Stimulated activated naive CD8-positive, alpha-beta T cell treated with anti-CD3 and anti-CD28 coated beads, Interleukin-15, amount 100 ng/mL, for 72 hours (primary cell): ENCODE measurements around the gene OR2V1.
"Not testable (repeated sequence)": the region's sequence is repeated elsewhere in the genome, so short reads cannot be mapped to it uniquely, and the experiment has no call there.

ENCODE experiments used
- ATAC-seq: fragments of 150-1000 bp; cut with Tn5 transposase; 2 replicates; pipeline ENCODE4 v1.10.0; 2021; ENCODE audit warnings: mild to moderate bottlenecking, moderate library complexity
- DNase-seq, 2 donors: peaks; one replicate each; pipeline ENCODE4 v3.0.0; 2021 to 2022
- H3K27ac Mint-ChIP-seq, 2 donors: one replicate each; pipeline ENCODE4 v1.8.0; 2022; ENCODE audit warnings: mild to moderate bottlenecking in 2 of 2, mixed read lengths in 2 of 2, moderate library complexity in 2 of 2
- H3K27me3 Mint-ChIP-seq: one replicate; pipeline ENCODE4 v1.8.0; 2022; ENCODE audit warnings: mixed read lengths
- H3K4me1 Mint-ChIP-seq: one replicate; pipeline ENCODE4 v1.8.0; 2022; ENCODE audit warnings: mild to moderate bottlenecking, mixed read lengths
- H3K4me3 Mint-ChIP-seq, 2 donors: one replicate each; pipeline ENCODE4 v1.8.0; 2022; ENCODE audit warnings: mild to moderate bottlenecking in 2 of 2, mixed read lengths in 2 of 2, moderate library complexity in 1 of 2
- H3K9me3 Mint-ChIP-seq, 2 donors: one replicate each; pipeline ENCODE4 v1.8.0; 2022; ENCODE audit warnings: mixed read lengths in 2 of 2

Gene OR2V1

DNA sequence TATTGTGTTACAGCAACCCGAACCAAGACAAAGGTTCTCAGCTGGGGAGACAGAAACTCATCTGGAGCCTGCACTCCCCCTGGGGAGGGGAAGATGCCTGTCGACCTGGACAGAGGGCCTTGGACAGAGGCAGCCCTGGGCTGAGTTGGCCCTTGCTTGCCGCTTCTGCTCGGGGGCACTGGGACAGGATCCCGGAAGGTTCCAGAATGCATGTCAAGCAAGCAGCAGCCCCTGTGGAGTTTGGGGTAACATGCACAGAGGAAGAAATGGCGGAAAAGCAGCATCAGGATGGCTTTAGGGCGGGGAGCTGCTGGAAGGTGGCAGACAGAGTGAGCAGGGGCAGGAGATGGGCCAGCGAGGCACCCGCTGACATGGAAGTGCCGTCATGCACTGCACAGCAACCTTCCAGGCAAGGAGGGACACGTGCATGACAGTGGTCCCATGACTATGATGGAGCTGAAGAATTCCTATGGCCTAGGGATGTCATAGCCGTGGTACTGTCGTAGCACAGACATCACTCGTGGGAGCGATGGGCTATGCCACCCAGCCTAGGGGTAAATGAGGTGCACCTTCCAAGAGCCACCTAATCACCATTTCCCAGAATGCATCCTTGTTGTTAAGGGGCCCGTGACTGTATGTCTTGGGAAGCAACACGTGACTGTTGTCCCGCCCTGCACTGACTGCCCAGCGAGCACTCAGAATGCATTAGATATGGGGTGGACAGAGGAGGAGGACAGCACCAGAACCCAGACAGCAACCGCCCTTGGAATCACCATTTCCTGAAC lies 26.2 kb downstream of the OR2V1 start:
- H3K27me3 Mint-ChIP-seq = peaks cover 69% of the 10 kb centered on the region
- ATAC-seq, H3K9me3 Mint-ChIP-seq, DNase-seq, H3K27ac Mint-ChIP-seq: not testable (repeated sequence)
- peak overlapping the region in 1 of 2 donors; percentile 80 for H3K4me3 Mint-ChIP-seq
- peaks cover 17% of the 10 kb centered on the region for H3K4me1 Mint-ChIP-seq

DNA sequence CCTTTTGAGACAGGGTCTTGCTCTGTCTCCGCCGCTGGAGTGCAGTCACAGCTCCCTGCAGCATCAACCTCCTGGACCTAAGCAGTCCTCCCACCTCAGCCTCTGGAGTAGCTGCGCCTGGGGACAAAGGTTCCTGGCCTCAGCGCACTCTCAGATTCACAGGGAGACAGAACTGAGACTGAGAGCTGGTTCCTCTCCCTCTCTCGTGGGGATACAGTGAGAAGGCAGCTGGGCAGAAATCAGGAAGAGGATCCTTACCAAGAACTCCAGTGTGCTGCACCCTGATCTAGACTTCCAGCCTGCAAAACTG lies 26.8 kb downstream of the OR2V1 start:
- peak overlapping the region; percentile 80 to 88 for H3K4me3 Mint-ChIP-seq
- peaks cover 69% of the 10 kb centered on the region for H3K27me3 Mint-ChIP-seq
- peaks cover 23% of the 10 kb centered on the region for H3K4me1 Mint-ChIP-seq
- not testable (repeated sequence) for ATAC-seq, H3K27ac Mint-ChIP-seq, DNase-seq, H3K9me3 Mint-ChIP-seq

DNA sequence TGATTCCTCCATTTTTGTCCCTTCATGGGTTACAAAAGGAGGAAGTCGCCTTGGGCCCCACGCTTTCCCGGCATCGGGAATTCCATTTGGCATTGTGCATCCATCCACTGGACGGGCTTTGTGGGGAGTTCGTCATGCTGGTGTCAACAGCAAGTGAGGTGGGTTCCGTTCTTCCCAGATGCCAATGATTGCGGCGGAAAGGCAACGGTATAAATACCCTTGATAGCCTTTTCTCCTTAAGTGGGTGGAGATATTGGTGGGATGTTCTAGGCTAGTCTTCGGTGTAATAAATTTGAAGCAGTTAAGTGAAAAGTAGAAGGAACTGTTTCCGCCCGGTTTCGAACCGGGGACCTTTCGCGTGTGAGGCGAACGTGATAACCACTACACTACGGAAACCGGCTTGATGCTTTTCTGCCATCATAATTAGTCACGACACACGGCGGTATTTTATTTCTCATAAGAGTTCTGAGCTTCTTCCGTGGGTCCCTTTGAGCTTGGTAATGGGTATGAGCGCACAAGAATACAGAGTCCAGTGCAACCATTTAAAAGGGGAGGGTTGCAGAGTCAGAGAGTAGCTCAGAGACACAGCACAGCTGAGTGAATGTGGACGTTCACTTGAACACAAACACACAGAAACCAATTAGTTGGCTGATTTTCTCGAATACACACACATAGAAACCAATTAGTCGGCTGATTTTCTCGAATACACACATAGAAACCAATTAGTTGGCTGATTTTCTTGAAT lies 28.9 kb downstream of the OR2V1 start:
- peak; percentile 44 for ATAC-seq
- DNase-seq, H3K4me3 Mint-ChIP-seq, H3K9me3 Mint-ChIP-seq, H3K27ac Mint-ChIP-seq: not testable (repeated sequence)
- H3K4me1 Mint-ChIP-seq = peaks cover 29% of the 10 kb centered on the region
- peaks cover 56% of the 10 kb centered on the region for H3K27me3 Mint-ChIP-seq

DNA sequence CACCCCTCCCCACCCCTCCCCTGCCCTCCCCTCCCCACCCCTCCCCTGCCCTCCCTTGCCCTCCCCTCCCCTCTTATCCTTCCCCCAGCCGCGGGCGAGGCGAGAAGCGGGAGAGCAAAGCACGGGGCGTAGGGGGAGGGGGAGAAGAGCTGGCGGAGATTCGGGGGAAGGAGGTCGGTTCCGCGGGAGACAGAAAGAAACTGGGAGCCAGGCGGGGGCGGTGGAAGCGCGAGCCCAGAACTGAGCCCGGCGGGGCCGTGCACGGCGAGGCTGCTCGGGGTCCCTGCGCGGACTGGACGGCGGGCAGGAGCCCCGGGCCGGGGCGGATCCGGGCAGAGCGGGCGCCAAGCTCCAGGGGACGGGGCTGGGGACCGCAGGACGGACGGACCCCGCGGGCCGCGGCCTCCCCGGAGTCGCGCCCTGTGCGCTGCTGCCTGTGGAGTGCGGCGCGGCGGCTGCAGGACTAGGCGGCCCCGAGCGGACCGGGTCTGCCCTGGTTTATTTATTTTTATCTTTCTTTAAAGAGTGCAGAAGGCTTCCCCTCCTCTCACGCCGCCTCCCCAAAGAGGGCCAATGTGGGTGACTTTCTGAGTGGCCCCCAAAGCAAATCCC lies 29.8 kb downstream of the OR2V1 start:
- H3K27ac Mint-ChIP-seq = not testable (repeated sequence)
- peak in 1 of 2 donors; percentile 18 for DNase-seq

DNA sequence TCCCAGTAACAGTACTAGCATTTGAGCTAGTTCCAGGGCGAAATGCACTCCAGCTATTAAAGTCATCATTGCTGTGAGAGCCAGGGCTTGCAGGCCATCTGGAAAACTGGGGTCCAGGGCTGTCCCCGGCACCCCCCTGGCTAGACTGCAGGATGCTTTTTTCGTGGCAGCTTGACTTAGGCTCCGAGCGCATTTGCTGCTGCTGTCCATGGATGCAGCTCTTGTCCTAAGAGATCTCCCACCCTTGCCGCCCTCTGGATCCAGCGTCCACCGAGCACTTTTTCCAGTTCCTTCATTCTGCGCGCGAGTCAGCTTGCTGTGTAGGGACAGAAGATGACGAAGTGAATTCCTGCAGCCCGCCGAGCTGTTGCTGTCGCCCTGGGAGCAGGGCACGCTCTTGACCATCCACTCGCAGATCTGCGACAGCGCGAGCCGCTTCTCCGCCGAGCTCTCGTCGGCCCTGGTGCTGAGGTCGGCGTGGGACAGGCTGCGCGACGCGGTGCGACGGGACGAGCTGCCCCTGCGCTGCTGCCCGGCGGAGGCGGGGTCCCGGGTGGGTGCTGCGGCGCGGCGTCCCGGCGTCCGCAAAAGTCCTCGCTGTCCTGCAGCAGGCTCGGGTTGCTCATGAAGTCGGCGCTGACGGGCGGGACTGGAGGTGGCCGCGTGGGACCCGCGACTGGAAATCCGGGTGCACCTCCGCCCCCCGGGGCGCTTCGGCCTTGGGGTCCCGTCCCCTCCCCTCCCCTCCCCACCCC lies 30.7 kb downstream of the OR2V1 start:
- Mint-ChIP-seq H3K9me3 (no peaks in the 10 kb centered on the region), H3K27ac (no peak overlapping the region), H3K4me1 (peaks cover 29% of the 10 kb centered on the region), H3K4me3 (peak overlapping the region; percentile 47 to 66), H3K27me3 (peaks cover 39% of the 10 kb centered on the region)
- ATAC-seq (no peak), DNase-seq (peak; percentile 15 to 41)

More for the DNA sequence above, 29.8 kb downstream of the OR2V1 start:
- not testable (repeated sequence) for H3K9me3 Mint-ChIP-seq, H3K4me3 Mint-ChIP-seq
- peaks cover 29% of the 10 kb centered on the region for H3K4me1 Mint-ChIP-seq
- ATAC-seq = peak; percentile 18
- H3K27me3 Mint-ChIP-seq = peaks cover 47% of the 10 kb centered on the region

DNA sequence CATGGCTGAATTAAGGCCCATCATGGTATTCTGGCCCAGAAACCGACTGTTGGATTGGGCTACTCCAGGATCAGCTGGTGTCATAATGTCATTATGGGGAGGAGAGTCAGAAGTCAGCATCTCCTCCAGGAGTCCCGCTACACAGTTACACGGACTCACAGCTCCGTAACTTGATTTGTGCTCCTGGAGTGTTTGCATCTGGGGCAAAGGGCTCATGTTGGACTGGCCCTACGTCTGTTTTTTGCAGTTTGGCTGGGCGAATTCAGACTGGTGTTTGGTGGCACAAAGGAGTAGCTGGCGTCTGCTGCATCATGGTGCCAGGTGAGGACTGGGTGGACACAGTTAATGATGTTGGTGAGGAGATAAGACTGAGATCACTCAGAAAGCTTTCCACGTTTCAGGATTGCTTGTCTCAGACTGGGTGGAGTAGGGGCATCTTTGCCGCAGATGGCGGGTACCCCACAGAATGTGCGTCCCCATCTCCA lies 31.3 kb downstream of the OR2V1 start:
- Mint-ChIP-seq H3K9me3 (no peaks in the 10 kb centered on the region), H3K27ac (no peak overlapping the region), H3K4me3 (peak overlapping the region; percentile 47 to 60), H3K4me1 (peaks cover 28% of the 10 kb centered on the region), H3K27me3 (peaks cover 39% of the 10 kb centered on the region)
- ATAC-seq (no peak), DNase-seq (peak in 1 of 2 donors; percentile 14)

DNA sequence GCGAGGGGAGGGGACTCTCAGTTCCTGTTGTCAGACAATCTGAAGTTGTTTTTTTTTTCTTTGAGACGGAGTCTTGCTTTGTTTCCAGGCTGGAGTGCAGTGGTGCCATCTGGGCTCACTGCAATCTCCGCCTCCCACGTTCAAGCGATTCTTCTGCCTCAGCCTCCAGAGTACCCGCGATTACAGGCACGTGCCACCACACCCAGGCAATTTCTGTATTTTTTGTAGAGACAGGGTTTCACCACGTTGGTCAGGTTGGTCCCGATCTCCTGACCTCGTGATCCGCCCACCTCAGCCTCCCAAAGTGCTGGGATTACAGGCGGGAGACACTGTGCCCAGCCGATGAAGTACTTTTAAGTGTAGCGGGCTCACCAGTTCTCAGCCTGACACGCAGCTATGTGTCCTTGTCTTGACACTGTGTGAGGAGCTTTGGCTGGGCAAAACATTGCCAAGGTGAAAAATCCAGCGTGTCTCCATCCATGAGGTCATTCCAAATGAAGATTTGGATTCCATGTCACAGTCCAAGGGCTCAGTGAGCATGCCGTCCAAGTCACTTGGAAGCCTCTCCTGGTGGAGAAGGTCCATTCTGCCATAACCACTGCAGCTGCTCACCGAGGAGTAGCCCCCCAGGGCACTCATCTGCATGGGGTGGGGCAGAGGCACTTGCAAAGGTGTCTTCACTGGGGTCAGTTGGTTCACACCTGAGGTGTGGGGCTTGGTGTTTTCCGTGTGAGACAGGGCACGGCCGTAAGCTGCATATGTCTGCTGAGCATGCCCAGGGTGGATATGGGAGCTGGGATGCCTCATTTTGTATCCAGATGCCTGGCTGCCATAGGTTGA lies 32.0 kb downstream of the OR2V1 start:
- Mint-ChIP-seq H3K4me1 (peaks cover 21% of the 10 kb centered on the region), H3K27ac (no peak overlapping the region), H3K27me3 (peaks cover 35% of the 10 kb centered on the region), H3K4me3 (peak overlapping the region; percentile 45 to 65), H3K9me3 (no peaks in the 10 kb centered on the region)
- ATAC-seq (no peak), DNase-seq (peak; percentile 27 to 28)

DNA sequence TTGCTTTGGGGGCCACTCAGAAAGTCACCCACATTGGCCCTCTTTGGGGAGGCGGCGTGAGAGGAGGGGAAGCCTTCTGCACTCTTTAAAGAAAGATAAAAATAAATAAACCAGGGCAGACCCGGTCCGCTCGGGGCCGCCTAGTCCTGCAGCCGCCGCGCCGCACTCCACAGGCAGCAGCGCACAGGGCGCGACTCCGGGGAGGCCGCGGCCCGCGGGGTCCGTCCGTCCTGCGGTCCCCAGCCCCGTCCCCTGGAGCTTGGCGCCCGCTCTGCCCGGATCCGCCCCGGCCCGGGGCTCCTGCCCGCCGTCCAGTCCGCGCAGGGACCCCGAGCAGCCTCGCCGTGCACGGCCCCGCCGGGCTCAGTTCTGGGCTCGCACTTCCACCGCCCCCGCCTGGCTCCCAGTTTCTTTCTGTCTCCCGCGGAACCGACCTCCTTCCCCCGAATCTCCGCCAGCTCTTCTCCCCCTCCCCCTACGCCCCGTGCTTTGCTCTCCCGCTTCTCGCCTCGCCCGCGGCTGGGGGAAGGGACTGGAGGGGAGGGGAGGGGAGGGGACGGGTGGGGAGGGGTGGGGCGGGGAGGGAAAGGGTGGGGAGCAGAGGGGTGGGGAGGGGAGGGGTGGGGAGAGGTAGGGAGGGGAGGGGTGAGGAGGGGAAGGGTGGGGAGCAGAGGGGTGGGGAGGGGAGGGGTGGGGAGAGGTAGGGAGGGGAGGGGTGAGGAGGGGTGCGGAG lies 33.0 kb downstream of the OR2V1 start:
- ATAC-seq = peak; percentile 18
- peaks cover 40% of the 10 kb centered on the region for H3K27me3 Mint-ChIP-seq
- H3K4me3 Mint-ChIP-seq = peak overlapping the region in 1 of 2 donors; percentile 57
- not testable (repeated sequence) for H3K9me3 Mint-ChIP-seq, DNase-seq, H3K27ac Mint-ChIP-seq
- peaks cover 20% of the 10 kb centered on the region for H3K4me1 Mint-ChIP-seq

DNA sequence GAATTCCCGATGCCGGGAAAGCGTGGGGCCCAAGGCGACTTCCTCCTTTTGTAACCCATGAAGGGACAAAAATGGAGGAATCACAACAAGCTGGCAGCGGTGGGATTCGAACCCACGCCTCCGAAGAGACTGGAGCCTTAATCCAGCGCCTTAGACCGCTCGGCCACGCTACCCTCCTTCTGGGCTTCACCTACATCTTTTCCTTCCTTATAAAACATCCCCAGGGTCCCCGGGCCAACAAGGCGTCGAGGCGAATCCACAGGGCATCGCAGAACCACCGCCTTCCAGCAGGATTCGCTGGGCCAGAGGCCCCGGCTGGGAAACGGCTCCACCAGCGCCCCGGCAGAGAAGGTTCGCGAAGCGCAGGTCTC lies 33.6 kb downstream of the OR2V1 start:
- peak; percentile 30 for ATAC-seq
- H3K27me3 Mint-ChIP-seq = peaks cover 45% of the 10 kb centered on the region
- H3K4me1 Mint-ChIP-seq = peaks cover 20% of the 10 kb centered on the region
- H3K4me3 Mint-ChIP-seq, H3K27ac Mint-ChIP-seq, DNase-seq, H3K9me3 Mint-ChIP-seq: not testable (repeated sequence)

DNA sequence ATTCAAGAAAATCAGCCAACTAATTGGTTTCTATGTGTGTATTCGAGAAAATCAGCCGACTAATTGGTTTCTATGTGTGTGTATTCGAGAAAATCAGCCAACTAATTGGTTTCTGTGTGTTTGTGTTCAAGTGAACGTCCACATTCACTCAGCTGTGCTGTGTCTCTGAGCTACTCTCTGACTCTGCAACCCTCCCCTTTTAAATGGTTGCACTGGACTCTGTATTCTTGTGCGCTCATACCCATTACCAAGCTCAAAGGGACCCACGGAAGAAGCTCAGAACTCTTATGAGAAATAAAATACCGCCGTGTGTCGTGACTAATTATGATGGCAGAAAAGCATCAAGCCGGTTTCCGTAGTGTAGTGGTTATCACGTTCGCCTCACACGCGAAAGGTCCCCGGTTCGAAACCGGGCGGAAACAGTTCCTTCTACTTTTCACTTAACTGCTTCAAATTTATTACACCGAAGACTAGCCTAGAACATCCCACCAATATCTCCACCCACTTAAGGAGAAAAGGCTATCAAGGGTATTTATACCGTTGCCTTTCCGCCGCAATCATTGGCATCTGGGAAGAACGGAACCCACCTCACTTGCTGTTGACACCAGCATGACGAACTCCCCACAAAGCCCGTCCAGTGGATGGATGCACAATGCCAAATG lies 34.1 kb downstream of the OR2V1 start:
- ATAC-seq = peak; percentile 56
- not testable (repeated sequence) for H3K27ac Mint-ChIP-seq, H3K4me3 Mint-ChIP-seq, DNase-seq, H3K9me3 Mint-ChIP-seq
- peaks cover 50% of the 10 kb centered on the region for H3K27me3 Mint-ChIP-seq
- H3K4me1 Mint-ChIP-seq = peaks cover 20% of the 10 kb centered on the region

DNA sequence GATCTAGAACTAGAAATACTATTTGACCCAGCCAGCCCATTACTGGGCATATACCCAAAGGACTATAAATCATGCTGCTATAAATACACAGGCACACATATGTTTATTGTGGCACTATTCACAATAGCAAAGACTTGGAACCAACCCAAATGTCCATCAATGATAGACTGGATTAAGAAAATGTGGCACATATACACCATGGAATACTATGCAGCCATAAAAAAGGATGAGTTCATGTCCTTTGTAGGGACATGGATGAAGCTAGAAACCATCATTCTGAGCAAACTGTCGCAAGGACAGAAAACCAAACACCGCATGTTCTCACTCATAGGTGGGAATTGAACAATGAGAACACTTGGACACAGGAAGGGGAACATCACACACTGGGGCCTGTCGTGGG lies 35.8 kb downstream of the OR2V1 start:
- not testable (repeated sequence) for H3K27ac Mint-ChIP-seq, ATAC-seq, DNase-seq, H3K9me3 Mint-ChIP-seq, H3K4me3 Mint-ChIP-seq
- peaks cover 45% of the 10 kb centered on the region for H3K27me3 Mint-ChIP-seq
- peaks cover 15% of the 10 kb centered on the region for H3K4me1 Mint-ChIP-seq

DNA sequence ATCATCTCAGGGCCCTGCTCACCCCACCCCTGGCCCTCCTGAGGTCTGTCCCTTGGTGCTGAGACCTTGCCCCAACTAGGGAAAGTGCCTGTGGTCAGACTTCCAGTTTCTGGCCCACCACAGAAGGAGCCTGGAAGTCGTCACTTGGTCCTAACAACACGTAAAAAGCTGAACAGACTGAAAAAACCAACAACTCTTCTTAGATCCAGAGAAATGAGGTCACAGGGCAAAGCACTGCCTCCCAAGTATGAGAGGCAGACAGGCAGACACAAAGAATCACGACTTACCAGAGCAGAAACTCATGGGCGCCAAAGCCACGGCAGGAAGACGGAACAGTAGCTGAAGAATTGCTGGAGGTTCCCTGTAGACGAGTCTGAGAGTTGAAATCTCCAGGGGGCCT lies 38.5 kb downstream of the OR2V1 start:
- Mint-ChIP-seq H3K4me1 (no peaks in the 10 kb centered on the region), H3K9me3 (no peaks in the 10 kb centered on the region), H3K4me3 (no peak overlapping the region), H3K27me3 (peaks cover 29% of the 10 kb centered on the region), H3K27ac (no peak overlapping the region)
- DNase-seq (no peak), ATAC-seq (no peak)

DNA sequence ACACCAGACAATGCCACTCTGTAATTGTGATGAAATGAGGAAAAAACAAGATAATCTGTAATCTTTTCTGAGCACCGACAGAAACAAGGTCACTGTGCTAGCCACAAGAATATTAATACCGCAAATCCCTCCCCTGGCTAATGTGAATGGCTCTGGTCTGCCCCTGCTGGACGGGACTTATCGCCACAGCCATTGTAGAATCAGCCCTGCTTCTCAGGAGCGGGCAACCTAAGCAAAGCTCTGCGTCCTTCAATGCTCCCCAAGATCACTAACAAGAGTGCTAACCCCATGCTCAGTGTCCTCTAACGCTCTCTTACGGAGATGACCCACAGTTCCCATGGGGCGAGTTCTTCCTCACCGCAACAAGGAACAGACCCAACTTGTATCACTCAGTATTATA lies 42.7 kb downstream of the OR2V1 start:
- Mint-ChIP-seq H3K4me1 (peaks cover 10% of the 10 kb centered on the region), H3K27ac (no peak overlapping the region), H3K9me3 (no peaks in the 10 kb centered on the region), H3K27me3 (peaks cover 56% of the 10 kb centered on the region), H3K4me3 (no peak overlapping the region)
- ATAC-seq (no peak), DNase-seq (no peak)

DNA sequence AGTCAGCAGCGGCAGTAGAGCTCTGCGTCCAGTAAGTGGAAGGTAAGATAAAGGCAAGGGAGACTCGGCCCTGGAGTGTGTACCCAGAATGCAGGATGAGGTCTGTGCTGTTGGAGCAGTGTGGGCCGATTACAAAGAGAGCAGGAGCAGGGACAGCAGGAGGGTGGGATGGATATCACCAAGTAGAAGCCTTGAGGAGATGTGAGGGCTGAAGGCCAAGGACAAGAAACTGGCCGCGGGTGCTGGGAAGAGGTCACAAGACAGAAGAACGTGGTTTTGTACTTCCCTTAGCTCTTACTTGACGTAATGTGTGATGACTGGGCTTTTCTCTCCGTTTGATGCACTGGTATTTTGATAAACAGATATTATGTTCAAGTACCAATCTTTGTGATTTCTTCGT lies 43.7 kb downstream of the OR2V1 start:
- Mint-ChIP-seq H3K4me3 (no peak overlapping the region), H3K4me1 (peaks cover 10% of the 10 kb centered on the region), H3K27me3 (peaks cover 57% of the 10 kb centered on the region), H3K9me3 (no peaks in the 10 kb centered on the region), H3K27ac (no peak overlapping the region)
- no peak for ATAC-seq
- DNase-seq = no peak
